ENCODE data around the gene SLC26A3.
"Not testable (repeated sequence)": the region's sequence is repeated elsewhere in the genome, so short reads cannot be mapped to it uniquely, and the experiment has no call there.

Gene SLC26A3

DNA sequence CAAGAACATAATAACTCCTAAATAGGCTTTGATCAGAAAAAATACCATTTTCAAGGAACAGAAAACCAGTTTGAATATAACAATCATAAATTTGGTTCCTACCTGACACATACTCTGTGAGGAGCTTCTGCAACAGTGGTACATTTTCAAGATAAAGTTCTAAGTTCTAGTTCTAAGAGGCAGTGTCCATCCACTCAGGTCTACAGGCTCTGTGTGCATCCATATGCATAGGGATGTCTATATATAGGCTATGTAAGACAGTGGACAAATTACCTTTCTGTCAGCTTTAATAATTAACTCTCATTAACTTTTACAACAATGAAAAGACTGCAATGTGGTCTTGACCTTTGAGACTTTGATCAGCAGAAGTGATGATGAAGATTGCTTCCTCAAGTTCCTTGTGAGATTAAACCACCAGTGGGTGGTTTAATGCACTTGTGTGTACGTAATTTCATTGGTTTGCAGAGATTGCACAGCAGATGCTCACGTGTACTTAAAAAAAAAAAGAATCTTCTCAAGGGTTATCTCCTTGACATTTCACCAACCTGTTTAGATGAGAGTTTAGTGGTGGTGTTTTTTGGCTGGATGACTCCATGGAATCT, at the start of gene SLC26A3:
Gene SLC26A3 (minus strand): TSS at position 215 of the 602 bp plus-strand sequence. CDS start 8,714 bp downstream, outside the sequence.
- no peak for DNase-seq

DNA sequence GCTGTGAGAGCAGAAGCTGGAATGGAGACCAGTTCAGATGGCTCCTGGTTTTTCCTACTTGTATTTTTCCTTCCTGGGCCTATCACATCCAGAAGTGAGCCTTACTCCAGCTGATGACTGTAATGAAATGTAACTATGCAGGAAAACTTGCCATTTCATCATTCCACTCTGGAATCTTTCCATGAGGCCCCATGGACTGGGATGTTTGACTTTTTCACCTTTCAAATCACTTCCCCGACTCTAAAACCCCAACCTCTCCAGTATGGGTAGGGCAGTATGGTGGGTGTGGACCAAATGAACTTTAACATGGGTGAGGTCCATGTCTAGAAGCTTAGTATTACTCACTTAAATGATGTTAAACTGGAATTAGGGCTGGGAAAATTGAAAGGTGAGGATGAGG, 47.6 kb upstream of the SLC26A3 start:
- DNase-seq = no peak

DNA sequence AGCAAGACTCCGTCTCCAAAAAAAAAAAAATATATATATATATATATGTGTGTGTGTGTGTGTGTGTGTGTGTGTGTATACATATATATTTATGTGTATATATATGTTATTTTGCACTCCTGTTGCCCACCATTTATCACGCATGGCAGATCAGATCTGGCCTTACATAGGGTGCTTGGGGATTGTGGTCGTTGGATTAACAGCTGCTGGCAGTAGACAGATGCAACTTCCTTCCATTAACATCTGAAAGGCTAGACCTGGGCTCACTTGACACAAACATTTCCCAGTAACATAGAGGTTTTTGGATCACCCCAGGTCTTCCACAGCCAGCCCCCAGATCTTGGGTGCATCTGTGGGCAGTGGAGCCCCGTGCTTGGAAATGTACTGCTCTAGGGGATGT, 47.2 kb upstream of the SLC26A3 start:
- DNase-seq = no peak

DNA sequence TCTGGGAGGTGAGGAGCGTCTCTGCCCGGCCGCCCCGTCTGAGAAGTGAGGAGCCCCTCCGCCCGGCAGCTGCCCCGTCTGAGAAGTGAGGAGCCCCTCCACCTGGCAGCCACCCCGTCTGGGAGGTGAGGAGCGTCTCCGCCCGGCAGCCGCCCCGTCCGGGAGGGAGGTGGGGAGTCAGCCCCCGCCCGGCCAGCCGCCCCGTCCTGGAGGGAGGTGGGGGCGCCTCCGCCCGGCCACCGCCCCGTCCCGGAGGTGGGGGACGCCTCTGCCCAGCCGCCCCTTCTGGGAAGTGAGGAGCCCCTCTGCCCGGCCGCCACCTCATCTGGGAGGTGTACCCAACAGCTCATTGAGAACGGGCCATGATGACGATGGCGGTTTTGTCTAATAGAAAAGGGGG, 45.2 kb upstream of the SLC26A3 start:
- not testable (repeated sequence) for DNase-seq

DNA sequence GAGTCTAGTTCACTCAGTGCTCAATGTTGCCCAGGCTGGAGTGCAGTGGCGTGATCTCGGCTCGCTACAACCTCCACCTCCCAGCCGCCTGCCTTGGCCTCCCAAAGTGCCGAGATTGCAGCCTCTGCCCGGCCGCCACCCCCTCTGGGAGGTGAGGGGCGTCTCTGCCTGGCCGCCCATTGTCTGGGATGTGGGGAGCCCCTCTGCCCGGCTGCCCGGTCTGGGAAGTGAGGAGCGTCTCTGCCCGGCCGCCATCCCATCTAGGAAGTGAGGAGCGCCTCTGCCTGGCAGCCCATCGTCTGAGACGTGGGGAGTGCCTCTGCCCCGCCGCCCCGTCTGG, 44.8 kb upstream of the SLC26A3 start:
- not testable (repeated sequence) for DNase-seq

DNA sequence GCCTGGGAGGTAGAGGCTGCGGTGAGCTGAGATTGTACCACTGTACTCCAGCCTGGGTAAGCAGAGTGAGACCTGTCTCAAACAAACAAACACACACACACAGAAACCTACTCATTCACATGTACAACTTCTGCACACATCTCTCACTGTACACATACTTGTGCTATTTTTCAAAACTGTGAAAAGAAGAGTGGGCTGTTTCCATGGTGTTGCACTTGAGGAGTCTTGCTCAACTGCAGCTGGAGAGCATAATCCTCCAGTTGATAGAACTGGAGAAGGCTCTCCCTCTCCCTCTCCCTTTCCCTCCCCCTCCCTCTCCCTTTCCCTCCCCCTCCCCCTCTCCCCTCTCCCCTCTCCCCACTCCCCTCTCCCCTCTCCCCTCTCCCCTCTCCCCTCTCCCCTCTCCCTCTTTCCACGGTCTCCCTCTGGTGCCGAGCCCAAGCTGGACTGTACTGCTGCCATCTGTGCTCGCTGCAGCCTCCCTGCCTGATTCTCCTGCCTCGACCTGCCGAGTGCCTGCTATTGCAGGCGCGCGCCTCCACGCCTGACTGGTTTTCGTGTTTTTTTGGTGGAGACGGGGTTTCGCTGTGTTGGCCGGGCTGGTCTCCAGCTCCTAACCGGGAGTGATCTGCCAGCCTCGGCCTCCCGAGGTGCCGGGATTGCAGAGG, 44.3 kb upstream of the SLC26A3 start:
- DNase-seq = no peak

DNA sequence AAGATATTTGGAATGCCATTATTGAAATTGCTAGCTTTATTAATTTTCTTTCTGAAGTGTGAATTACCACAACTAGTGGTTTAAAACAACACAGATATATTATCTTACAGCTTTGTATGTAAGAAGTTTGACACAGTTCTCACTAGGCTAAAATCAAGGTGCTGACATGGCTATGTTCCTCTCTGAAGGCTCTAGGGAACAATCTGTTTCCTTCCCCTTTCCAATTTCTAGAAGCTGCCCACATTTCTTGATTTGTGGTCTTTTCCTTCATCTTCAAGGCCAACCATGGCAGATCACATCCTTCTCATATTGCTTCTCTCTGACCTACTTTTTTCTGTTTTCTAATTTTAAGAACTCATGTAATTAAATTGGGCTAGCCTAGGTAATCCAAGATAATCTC, 43.3 kb upstream of the SLC26A3 start:
- peak; percentile 3 for DNase-seq

DNA sequence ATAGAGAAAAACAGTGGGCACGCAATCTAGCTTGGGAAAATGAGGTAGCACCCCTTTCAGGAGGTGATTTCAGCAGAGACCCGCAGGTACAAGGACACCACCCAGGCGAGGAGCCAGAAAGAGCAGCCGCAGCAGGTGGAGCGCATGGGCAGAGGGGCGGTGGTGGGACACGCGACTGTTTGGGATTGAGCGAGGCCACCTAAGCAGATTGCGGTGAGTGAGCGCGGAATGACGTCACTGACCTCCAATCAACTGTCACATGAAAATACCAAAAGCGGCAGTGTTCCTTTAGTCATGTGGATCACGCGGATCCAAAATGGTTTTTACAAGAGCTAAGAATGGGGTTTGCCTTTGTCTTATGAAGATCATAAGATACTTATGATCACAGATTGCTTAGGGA, 40.2 kb upstream of the SLC26A3 start:
- no peak for DNase-seq

DNA sequence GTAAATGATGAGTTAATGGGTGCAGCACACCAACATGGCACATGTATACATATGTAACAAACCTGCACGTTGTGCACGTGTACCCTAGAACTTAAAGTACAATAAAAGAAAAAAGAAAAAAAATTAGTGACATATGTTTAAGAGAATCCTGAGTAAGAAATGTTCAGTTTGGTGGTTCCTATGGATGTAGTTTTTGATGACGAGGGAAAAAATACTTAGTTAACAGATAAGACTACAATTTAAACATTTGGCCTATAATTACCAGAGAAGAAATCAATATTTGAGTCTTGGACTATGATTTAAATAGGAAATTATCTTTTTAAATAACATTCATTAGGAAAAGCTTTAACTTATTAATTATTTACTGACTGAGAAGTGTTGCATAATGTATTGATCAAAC, 39.2 kb upstream of the SLC26A3 start:
- DNase-seq = no peak

DNA sequence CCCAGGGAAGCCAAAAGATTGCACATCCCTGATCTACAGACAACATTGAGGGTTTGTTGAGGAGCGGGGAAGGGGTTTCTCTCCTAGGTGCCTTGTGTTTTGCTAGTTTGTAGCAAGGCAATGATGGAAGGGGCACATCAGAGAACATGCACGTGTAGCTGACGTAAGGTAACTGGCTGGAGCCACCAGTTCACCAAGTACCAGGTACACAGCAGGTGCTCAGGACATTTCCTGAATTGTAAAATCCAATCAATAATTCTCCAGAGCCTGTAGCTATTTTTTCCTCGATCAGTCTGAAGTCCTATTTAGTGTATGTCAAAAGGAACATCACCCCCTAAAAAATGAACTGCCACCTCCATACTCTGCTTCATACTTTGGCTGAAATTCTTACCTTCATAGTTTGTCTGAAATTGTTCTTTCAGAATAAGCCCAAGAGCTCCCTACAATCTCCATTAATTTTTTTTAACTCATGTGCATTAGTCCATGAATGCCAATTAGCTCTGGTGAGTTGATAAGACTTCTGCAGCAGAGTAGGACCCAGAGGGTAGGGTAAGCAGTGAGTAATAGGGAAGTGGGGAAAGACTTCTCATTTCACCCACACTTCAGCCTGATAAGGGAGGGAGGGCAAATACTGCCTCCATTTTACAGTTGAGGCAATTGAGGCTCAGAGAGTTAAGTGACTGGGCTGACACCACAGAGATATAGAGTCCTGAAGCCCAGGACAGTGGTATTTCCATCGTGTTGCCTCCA, 36.0 kb upstream of the SLC26A3 start:
- DNase-seq = no peak

DNA sequence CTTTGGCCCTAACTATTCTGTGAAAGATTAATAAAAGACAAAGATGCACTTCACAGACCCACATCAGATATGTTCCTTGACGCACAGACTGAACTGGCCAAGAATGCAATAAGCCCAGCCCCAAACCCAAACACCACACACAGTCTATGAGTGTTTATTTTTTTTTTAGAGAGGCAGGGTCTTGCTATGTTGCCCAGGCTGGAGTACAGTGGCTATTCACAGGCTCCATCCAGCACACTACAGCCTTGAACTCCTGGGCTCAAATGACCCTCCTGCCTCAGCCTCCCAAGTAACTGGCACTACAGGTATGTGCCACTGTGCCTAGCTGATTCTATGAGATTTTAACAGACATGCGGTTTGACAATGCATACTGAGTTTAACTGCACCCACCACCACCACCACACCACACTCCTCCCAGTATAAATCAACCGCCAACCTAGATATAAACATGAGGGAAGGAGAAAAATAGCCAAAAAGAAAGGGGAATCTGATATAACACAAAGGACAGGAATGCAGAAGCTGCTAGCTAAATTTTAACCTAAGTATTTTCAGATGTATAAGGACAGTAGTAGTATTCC, 35.1 kb upstream of the SLC26A3 start:
- DNase-seq = no peak

DNA sequence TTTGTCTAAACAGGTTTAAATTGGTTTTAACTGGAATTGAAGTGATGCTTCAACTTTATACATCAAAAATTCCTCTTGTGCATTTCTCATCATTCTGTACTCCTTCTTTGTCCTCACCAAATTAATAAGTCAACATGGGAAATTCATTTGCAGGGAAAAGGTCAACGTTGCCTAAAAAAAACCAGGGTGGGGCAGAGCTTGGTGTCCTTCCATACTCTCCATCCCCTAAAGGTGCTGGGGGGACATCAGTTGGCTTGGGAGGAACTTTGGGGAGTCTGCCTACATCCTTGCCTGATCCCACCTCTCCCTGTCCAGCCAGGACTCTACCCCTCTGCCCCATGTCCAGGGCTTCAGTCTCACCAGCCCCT, 34.1 kb upstream of the SLC26A3 start:
- no peak for DNase-seq

DNA sequence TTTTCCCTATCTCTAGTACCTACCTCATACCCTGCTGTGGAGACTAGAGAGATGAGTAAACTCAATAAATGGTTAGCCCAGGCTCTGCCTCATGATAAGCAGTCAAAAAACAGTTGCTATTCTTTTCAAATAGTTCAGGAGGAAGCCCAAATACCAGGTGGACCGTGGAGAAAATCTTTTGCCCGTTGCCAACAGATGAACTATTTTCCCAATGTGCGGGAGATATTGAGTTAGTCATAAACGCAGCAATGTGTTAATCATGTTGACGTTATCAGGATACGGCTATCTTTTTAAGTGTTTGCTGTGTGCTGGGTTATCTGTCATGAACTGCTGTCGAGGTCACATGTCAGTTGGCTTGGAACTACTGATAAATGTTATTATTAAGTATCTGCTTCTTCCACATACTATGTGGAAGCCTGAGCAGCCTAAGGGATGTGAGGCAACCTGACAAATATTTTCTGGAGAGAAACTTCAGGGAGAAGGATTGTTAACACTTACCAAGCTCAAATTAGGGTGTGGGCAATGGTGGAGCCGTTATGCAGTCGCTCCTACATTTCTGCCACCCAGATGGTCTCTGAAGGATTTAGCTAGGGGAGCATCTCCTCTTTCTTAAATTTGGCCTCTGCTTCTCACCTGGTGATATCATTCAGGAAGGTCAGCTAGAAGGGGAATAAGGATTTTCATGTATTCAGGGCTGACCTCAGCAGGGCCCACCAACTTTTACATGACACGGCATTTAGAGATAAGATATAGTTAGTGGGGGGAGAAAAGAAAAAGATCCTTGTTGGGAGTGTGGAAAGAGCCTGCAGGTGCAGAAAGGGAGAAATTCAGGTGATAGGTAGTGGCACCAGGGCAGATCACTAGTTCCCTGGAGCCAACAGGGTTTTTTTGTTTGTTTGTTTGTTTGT, 33.5 kb upstream of the SLC26A3 start:
- DNase-seq = no peak

DNA sequence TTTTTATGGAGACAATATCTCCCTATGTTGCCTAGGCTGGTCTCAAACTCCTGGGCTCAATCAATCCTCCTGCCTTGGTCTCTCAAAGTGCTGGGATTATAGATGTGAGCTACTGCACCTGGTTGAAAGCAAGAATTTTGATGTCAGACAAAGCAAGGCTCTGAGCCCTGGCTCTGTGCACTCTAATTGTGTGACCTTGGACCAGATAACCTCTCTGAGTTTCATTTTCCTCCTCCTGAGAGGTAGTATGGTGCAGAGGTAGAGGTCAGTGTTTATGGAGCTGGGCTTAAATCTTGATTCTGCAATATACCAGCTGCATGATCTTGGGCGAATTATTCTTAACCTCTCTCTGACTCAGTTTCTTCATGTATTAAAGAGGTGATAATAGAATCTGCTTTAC, 31.4 kb upstream of the SLC26A3 start:
- no peak for DNase-seq

DNA sequence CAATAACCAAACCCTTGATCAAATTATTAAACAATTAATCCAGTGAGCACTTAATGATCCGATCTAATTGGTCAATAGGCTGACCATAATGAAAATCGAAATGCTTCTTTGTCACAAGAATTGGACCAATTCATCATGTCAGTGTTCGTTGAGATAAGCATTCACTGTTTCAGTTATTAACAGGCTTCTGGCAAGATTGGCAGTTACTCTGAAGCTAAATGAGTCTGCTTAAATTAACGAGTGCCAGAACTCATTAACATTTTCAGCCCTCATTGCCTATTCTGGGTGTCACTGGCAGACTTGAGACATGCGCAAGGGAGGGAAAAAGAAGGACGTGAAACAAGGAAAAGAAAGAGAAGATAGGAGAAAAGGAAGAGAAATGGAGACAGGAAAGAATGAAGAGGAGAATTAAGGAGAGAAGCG, 30.7 kb upstream of the SLC26A3 start:
- no peak for DNase-seq

DNA sequence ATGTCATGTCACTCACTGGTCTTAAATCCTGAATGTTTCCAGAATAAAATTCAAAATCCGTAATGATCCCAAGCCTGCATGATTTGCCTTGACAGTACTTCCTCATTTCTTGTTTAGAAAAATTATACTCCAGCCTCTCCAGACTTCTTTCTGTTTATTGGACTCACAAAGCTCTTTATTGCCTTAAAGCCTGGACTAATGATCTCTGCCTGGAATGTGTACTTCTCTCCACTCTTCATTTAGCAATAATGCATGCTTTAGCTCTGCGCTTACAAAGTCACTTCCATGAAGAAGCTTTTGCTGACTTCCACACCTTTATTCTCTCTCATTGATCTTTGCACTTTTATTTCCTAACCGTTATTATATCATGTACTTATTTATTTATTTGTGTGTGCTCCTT, 27.4 kb upstream of the SLC26A3 start:
- DNase-seq = no peak

DNA sequence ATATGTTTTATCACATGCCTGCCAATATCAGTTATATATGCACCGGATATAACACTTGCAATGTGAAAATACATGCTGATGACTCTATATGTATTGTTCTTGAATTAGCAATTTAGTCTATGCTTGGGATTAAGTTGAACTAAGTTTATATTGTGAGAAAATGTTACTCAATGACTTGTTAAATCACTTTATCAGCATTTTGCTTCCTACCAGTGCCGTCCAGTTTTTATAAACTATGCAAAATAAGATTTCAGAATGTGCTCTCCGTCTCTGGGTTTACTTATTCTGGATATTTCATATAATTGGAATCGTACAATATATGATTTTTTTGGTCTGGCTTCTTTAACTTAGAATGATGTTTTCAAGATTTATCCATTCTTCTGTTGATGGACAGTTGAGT, 25.5 kb upstream of the SLC26A3 start:
- DNase-seq = no peak

DNA sequence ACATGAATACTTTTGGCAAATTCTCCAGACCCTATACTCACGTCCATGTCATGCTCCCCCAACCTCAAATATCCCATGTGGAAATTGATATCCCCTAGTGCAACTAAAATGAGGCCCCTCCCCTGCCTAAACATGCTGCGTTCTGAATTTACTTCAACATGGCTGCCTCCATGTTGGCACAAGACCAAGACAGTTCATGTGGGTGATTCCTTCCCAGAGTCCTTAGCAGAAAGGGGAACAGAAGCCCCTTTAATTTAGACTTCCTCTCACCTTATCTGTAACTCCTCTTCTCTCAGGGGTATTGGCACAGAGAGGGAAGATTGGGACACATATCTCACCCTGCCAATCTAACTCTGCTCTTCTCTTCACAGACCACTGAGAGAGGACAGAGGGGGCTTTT, 24.5 kb upstream of the SLC26A3 start:
- no peak for DNase-seq

DNA sequence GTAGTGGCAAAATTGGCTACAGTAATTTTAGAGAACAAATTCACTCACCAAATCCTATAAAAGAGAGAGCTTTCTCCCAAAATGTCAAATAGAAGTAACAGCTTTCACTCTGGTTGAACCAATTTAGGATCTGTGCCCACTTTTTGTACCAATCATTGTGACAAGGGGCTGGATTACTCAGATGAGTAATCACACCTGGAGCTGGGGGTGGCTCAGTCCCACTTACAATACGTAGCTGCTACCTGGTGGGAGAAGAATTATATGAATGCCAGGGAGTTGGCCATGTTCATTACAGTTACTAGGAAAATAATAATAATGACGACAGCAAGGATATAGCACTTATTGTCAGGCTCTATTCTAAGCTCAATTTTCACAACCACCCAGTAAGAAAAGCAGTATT, 23.4 kb upstream of the SLC26A3 start:
- DNase-seq = no peak

DNA sequence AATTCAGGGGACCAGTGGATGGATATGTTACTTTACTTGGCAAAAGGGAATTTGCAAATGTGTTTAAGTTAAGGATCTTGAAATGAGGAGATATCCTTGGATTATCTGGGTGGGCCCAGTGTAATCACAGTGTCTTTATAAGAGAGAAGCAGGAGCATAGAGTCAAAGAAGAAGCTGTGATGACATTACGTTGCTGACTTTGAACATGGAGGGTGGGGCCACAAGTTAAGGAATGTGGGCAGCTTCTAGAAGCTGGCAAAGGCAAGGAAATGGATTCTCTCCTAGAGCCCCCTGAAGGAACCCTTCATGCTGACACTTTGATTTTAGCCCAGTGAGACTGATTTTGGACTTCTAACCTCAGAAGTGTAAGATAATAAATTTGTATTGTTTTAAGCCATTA, 21.8 kb upstream of the SLC26A3 start:
- no peak for DNase-seq

DNA sequence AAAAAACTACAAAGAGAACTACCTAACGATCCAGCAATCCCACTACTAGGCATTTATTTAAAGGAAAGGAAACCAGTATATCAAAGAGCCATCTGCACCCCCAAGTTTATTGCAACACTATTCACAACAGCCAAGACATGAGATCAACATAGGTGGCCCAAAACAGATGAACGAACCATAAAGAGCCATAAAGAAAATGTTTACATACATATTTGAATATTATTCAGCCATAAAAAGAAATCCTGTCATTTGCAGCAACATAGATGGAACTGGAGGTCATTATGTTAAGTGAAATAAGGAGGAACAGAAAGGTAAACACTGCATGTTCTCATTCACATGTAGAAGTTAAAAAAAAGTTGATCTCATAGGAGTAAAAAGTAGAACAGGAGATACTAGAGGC, 15.6 kb upstream of the SLC26A3 start:
- no peak for DNase-seq

DNA sequence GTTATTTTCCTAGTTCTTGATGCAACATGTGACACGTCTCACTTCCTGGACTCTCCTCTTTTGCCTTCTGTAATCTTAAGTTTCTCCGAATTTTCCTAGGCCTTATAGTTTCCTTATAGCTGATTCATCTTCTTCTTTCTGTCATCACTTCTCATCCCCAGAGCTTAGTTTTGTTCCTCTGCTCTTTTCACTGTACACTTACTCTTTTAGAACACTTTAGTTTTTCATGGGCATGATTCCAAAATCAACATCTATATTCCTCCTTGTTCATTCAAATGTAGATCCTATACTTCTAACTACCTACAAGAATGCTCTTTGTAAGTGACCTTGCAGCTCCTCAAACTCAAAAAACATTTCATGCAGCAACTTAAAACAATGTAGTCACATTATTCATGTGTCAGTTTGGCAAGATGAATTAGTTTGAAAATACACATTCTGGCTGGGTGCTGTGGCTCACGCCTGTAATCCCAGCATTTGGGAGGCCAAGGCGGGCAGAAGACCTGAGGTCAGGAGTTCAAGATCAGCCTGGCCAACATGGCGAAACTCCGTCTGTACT, 13.1 kb upstream of the SLC26A3 start:
- DNase-seq = no peak
